Measurements from ENCODE around the gene GLYATL2.

GLYATL2 gene

GRCh38 chr11:58844361-58845005 lies at the start of gene GLYATL2:
TSS of gene GLYATL2 (minus strand) at chr11:58844704. CDS start at chr11:58839612, 5,092 bp downstream.
- H3K4me3 ChIP-seq (replicated peaks; ENCODE audit: low read depth, low read length), result no peak within 1 kb of the TSS
- no peak for DNase-seq (ENCODE audit: extremely low read depth, insufficient read length)
- TF ChIP-seq CTCF (IDR thresholded peaks at IDR 0.05; ENCODE audit: insufficient read depth, low read length, poor library complexity, severe bottlenecking), result no peak
- H3K27me3 ChIP-seq (replicated peaks; ENCODE audit: control insufficient read depth, insufficient read depth, low read length), result no peaks in the 10 kb centered on the region
- H3K36me3 ChIP-seq (ENCODE audit: control insufficient read depth, insufficient read depth, low read length), result no peaks in the 10 kb centered on the region; the same call in 1 of the 2 replicates

GRCh38 chr11:58893899-58894298 lies 49.4 kb upstream of the GLYATL2 start:
- TF ChIP-seq CTCF (IDR thresholded peaks at IDR 0.05; ENCODE audit: insufficient read depth, low read length, poor library complexity, severe bottlenecking), result no peak
- no peak overlapping the region for H3K4me3 ChIP-seq (replicated peaks; ENCODE audit: low read depth, low read length)
- H3K27me3 ChIP-seq (replicated peaks; ENCODE audit: control insufficient read depth, insufficient read depth, low read length), result no peaks in the 10 kb centered on the region
- no peaks in the 10 kb centered on the region for H3K36me3 ChIP-seq (ENCODE audit: control insufficient read depth, insufficient read depth, low read length)
- DNase-seq (ENCODE audit: extremely low read depth, insufficient read length), result no peak

GRCh38 chr11:58888579-58888978 lies 44.1 kb upstream of the GLYATL2 start:
- TF ChIP-seq CTCF (IDR thresholded peaks at IDR 0.05; ENCODE audit: insufficient read depth, low read length, poor library complexity, severe bottlenecking), result no peak
- DNase-seq (ENCODE audit: extremely low read depth, insufficient read length), result no peak
- H3K27me3 ChIP-seq (replicated peaks; ENCODE audit: control insufficient read depth, insufficient read depth, low read length), result no peaks in the 10 kb centered on the region
- H3K36me3 ChIP-seq (ENCODE audit: control insufficient read depth, insufficient read depth, low read length), result no peaks in the 10 kb centered on the region
- no peak overlapping the region for H3K4me3 ChIP-seq (replicated peaks; ENCODE audit: low read depth, low read length)

- DNase-seq (ENCODE audit: extremely low read depth, insufficient read length), result no peak
- no peak for TF ChIP-seq CTCF (IDR thresholded peaks at IDR 0.05; ENCODE audit: insufficient read depth, low read length, poor library complexity, severe bottlenecking)
- Histone ChIP-seq H3K4me3 (replicated peaks; ENCODE audit: low read depth, low read length) (no peak overlapping the region), H3K36me3 (ENCODE audit: control insufficient read depth, insufficient read depth, low read length) (no peaks in the 10 kb centered on the region), H3K27me3 (replicated peaks; ENCODE audit: control insufficient read depth, insufficient read depth, low read length) (no peaks in the 10 kb centered on the region)
These were observed 42.9 kb upstream of the GLYATL2 start for GRCh38 chr11:58887452-58887851.

- Histone ChIP-seq H3K27me3 (replicated peaks; ENCODE audit: control insufficient read depth, insufficient read depth, low read length) (no peaks in the 10 kb centered on the region), H3K36me3 (ENCODE audit: control insufficient read depth, insufficient read depth, low read length) (no peaks in the 10 kb centered on the region), H3K4me3 (replicated peaks; ENCODE audit: low read depth, low read length) (no peak overlapping the region)
- no peak for TF ChIP-seq CTCF (IDR thresholded peaks at IDR 0.05; ENCODE audit: insufficient read depth, low read length, poor library complexity, severe bottlenecking)
- no peak for DNase-seq (ENCODE audit: extremely low read depth, insufficient read length)
These were observed 36.1 kb upstream of the GLYATL2 start for GRCh38 chr11:58880625-58881024.

- no peak for DNase-seq (ENCODE audit: extremely low read depth, insufficient read length)
- Histone ChIP-seq H3K27me3 (replicated peaks; ENCODE audit: control insufficient read depth, insufficient read depth, low read length) (no peaks in the 10 kb centered on the region), H3K36me3 (ENCODE audit: control insufficient read depth, insufficient read depth, low read length) (no peaks in the 10 kb centered on the region), H3K4me3 (replicated peaks; ENCODE audit: low read depth, low read length) (no peak overlapping the region)
- no peak for TF ChIP-seq CTCF (IDR thresholded peaks at IDR 0.05; ENCODE audit: insufficient read depth, low read length, poor library complexity, severe bottlenecking)
These were observed 35.7 kb upstream of the GLYATL2 start for GRCh38 chr11:58880166-58880565.
